Measurements from ENCODE around the gene RRAGA.

- TF ChIP-seq CTCF (IDR thresholded peaks at IDR 0.05) (no peak), ZFX (IDR thresholded peaks at IDR 0.05; ENCODE audit: borderline replicate concordance) (no peak)
These were observed 28.3 kb upstream of the RRAGA start for GRCh38 chr9:19020886-19021455.
